Heart left ventricle (tissue), 16 donors: ENCODE data around the gene RCAN3. TPM values are rescaled to one million over a fixed set of nuclear protein-coding genes. Genes with fewer than 3 reads are reported as not detected.

ENCODE experiments used
- ATAC-seq, 4 donors: fragments of 200-7000 bp; cut with Tn5 transposase; one replicate each; pipeline ENCODE4 v1.9.1; 2020 to 2022; ENCODE audit warnings: moderate library complexity in 4 of 4, mild to moderate bottlenecking in 3 of 4, moderate number of reproducible peaks in 1 of 4
- DNase-seq, 5 donors: peaks; one replicate each; pipeline ENCODE4 v3.0.0-alpha.2; 2020
- H3K27ac ChIP-seq, 12 donors: fragments of 200-600 bp; sonication (generic) in 4 of 12; one replicate each; pipeline versions ENCODE4 v1.5.0 to v1.8.0; 2016 to 2022; ENCODE audit warnings: mild to moderate bottlenecking in 2 of 12
- H3K27me3 ChIP-seq, 9 donors: fragments of 200-600 bp; sonication (generic) in 2 of 9; one replicate each; pipeline versions ENCODE4 v1.5.1 to v1.8.0; 2016 to 2022; ENCODE audit warnings: mild to moderate bottlenecking in 3 of 9
- H3K36me3 ChIP-seq, 9 donors: fragments of 200-600 bp; sonication (generic) in 2 of 9; one replicate each; pipeline versions ENCODE4 v1.5.0 to v1.8.0; 2018 to 2022; ENCODE audit warnings: mild to moderate bottlenecking in 2 of 9
- H3K4me1 ChIP-seq, 12 donors: fragments of 200-600 bp; sonication (generic) in 4 of 12; one replicate each; pipeline versions ENCODE4 v1.5.0 to v1.8.0; 2016 to 2022; ENCODE audit warnings: mild to moderate bottlenecking in 3 of 12
- H3K4me3 ChIP-seq, 12 donors: fragments of 200-600 bp; sonication (generic) in 4 of 12; one replicate each; pipeline versions ENCODE4 v1.5.0 to v1.8.0; 2017 to 2022; ENCODE audit warnings: mild to moderate bottlenecking in 9 of 12, moderate library complexity in 4 of 12
- H3K9me3 ChIP-seq, 12 donors: fragments of 200-600 bp; sonication (generic) in 4 of 12; one replicate each; pipeline versions ENCODE4 v1.5.0 to v1.8.0; 2016 to 2022; ENCODE audit warnings: mild to moderate bottlenecking in 1 of 12
- POLR2A ChIP-seq, 2 donors: fragments of 450-650 bp; IDR thresholded peaks; one replicate each; pipeline ENCODE4 v1.6.1; 2017; ENCODE audit warnings: antibody characterized with exemption in 2 of 2, mild to moderate bottlenecking in 2 of 2, moderate library complexity in 2 of 2
- WGBS, 4 donors: extraction: QIAGEN DNeasy Blood & Tissue Kit in 2 of 4; methylation state at CpG; one replicate each; pipeline versions ENCODE4 v1.1.5 to v1.1.7; 2013 to 2018; 5-methylcytosine and 5-hydroxymethylcytosine counted together
- intact Hi-C, 10 donors: fragments of 100-400 bp; cut with DNase I; formaldehyde crosslinking; loops; one replicate each; pipeline versions ENCODE4 v1.11.1 to v1.14.2; 2022
- long read RNA-seq, 3 donors: library from polyadenylated mRNA; unstranded; transcript quantifications; one replicate each; pipeline ENCODE4 v2.0.0, GENCODE V29; 2020 to 2021
- polyA plus RNA-seq, 2 donors: library from polyadenylated mRNA; stranded (reverse); fragments of 200-250 nt; gene quantifications; one replicate each; pipeline ENCODE4 v1.2.3, GENCODE V29; 2013
- total RNA-seq, 9 donors: library from RNA; depleted of rRNA in 2 of 9; stranded (reverse); fragments of >200 nt in 2 of 9; fragmentation: NEBNext Ultra II Directional in 3 of 9; extraction: Animal tissue kit (Norgen Biotek cat#: 25700) in 3 of 9; gene quantifications; one replicate each; pipeline versions ENCODE4 v1.1.0 to v1.2.4, GENCODE V29; 2016 to 2023
- TF ChIP-seq, protein P1 (sequence below), 12 donors: fragments of 200-600 bp; sonication (generic) in 4 of 12; IDR thresholded peaks; one replicate each; pipeline versions ENCODE4 v1.5.0 to v1.8.0; 2018 to 2022; ENCODE audit warnings: antibody characterized with exemption in 12 of 12, mild to moderate bottlenecking in 5 of 12
- donor health status: ischemic (EF 13 %, LVEDD 7.1; RV severe dilation, severe dysfunction).
- donor health status: healthy with polysubstance abuse.
- donor health status: DM: no; HTN: yes; CAD: no.
- donor health status: DM: no; HTN: no; CAD: no.
- donor health status: ischemic (EF 25% LVEDD 6.9; RV normal size, moderate dysfunction).
- donor health status: ischemic (EF 25% LVEDD 5.7; RV mildly dilated, moderate dysfunction).
- donor health status: healthy.
- donor health status: DM: yes; HTN: yes; CAD: no.
- donor health status: ischemic (EF 35%, LVEDD 5.7; RV mildly dilated, moderate dysfunction).
- donor health status: nonischemic (EF 11% LVEDD 7.7; RV severe dilation, severe dysfunction).
- donor health status: DM: yes; HTN: yes; CAD: no.
- donor health status: PGD.
- donor health status: ischemic (EF 29% LVEDD 5.4; RV normal size, mild dysfunction).
- donor health status: nonischemic (EF 23%, LVEDD 6.1; RV moderate dilation, normal function).

The RCAN3 gene
- 1 to 10 TPM; 4.3 to 9.7 (median 6.1) TPM for total RNA-seq
- 1 to 10 TPM; 2.1 to 3.6 TPM for polyA plus RNA-seq
- long read RNA-seq, donor 1, full-length matches to known transcripts, result 7 of 9 reads
- long read RNA-seq, donor 1, partial matches to known transcripts, result 0 of 9 reads
- long read RNA-seq, donor 1, other reads (novel, unspliced or antisense), result 2 of 9 reads
- long read RNA-seq, donor 2, full-length matches to known transcripts, result 2 of 2 reads
- long read RNA-seq, donor 2, partial matches to known transcripts, result 0 of 2 reads
- long read RNA-seq, donor 2, other reads (novel, unspliced or antisense), result 0 of 2 reads
- long read RNA-seq, donor 3, full-length matches to known transcripts, result 6 of 9 reads
- long read RNA-seq, donor 3, partial matches to known transcripts, result 0 of 9 reads
- long read RNA-seq, donor 3, other reads (novel, unspliced or antisense), result 3 of 9 reads

DNA sequence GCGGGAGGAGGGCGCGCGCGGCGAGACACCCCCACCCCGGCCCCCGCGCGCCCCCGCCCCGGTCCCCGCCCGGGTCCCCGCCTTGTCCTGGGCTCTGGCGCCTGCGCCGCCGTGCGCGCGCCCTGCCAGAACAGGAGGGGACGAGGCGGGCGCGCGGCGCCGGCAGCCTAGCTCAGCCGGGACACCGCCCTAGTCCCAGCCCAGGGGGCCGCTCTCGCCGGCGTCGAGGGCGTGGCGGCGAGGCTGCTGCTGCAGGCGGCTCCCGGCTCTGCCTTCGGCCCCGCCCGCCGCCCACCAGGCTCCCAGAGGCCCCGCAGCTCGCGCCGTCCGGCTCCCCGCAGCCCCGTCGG lies at the start of gene RCAN3:
RCAN3 (plus strand) TSS at position 128 of the 350 bp plus-strand sequence. CDS start 11,537 bp downstream, outside the sequence.
- Histone ChIP-seq H3K4me1 (peaks cover 0 to 35% (median 9%) of the 10 kb centered on the region in 12 donors), H3K27me3 (no peaks in the 10 kb centered on the region), H3K9me3 (no peaks in the 10 kb centered on the region), H3K36me3 (no peaks in the 10 kb centered on the region), H3K27ac (peak within 1 kb of the TSS; percentile 76 to 93 (median 87)), H3K4me3 (peak within 1 kb of the TSS; percentile 66 to 95 (median 84))
- TF ChIP-seq POLR2A (IDR thresholded peaks at IDR 0.05), result no peak
- TF ChIP-seq, protein P1, sequence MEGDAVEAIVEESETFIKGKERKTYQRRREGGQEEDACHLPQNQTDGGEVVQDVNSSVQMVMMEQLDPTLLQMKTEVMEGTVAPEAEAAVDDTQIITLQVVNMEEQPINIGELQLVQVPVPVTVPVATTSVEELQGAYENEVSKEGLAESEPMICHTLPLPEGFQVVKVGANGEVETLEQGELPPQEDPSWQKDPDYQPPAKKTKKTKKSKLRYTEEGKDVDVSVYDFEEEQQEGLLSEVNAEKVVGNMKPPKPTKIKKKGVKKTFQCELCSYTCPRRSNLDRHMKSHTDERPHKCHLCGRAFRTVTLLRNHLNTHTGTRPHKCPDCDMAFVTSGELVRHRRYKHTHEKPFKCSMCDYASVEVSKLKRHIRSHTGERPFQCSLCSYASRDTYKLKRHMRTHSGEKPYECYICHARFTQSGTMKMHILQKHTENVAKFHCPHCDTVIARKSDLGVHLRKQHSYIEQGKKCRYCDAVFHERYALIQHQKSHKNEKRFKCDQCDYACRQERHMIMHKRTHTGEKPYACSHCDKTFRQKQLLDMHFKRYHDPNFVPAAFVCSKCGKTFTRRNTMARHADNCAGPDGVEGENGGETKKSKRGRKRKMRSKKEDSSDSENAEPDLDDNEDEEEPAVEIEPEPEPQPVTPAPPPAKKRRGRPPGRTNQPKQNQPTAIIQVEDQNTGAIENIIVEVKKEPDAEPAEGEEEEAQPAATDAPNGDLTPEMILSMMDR (IDR thresholded peaks at IDR 0.05), result no peak
- DNase-seq (peak; percentile 87 to 93 (median 90)), ATAC-seq (peak; percentile 88 to 99 (median 96))
- intact Hi-C loops, result loop anchor here in 6 of 10 donors (5.0 to 10.0 kb wide), 2 partner anchors 85 to 88 kb away; partner anchors contain the start of genes NIPAL3 (in 6 of the 6) and STPG1 (in 2 of the 6)
- WGBS, 4 donors, result 0 to 1% (median 1%) methylated on average over 12 to 53 of the region's 53 CpGs

DNA sequence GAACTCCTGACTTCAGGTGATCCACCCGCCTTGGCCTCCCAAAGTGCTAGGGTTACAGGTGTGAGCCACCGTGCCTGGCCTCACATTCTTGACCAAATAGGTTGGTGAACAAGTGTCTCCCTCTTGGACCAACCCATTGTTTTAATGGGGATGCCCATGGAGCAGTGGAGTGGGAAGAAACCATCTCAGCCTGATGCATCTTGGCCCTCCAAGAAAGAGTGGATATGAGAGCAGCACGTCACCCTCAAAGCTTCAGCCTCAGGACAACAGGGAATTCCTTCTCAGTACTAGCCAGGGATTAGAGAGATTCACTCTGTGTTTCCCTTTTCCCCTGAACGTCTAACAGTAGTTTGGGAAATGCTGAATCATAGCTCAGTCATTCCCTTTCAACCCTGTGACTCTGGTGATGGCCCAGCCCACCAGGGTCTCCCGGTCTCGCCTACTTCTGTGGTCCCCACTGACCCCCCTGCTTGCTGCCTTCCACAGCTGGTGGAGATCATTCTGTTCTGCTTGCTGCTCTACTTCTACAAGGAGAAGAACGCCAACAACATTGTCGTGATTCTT lies 49.6 kb upstream of the RCAN3 start:
- intact Hi-C loops, result no loop called here
- no peak for ATAC-seq
- WGBS, 4 donors, result 86 to 91% (median 89%) methylated on average over 7 to 8 of the region's 8 CpGs
- no peaks in the 10 kb centered on the region for H3K9me3 ChIP-seq
- no peak for DNase-seq
- TF ChIP-seq, protein P1 (IDR thresholded peaks at IDR 0.05), result no peak
- TF ChIP-seq POLR2A (IDR thresholded peaks at IDR 0.05), result no peak
- H3K27me3 ChIP-seq, result no peaks in the 10 kb centered on the region
- H3K4me3 ChIP-seq, result no peak overlapping the region
- H3K4me1 ChIP-seq, result no peaks in the 10 kb centered on the region
- peaks cover 0 to 77% (median 53%) of the 10 kb centered on the region in 9 donors for H3K36me3 ChIP-seq
- H3K27ac ChIP-seq, result no peak overlapping the region

DNA sequence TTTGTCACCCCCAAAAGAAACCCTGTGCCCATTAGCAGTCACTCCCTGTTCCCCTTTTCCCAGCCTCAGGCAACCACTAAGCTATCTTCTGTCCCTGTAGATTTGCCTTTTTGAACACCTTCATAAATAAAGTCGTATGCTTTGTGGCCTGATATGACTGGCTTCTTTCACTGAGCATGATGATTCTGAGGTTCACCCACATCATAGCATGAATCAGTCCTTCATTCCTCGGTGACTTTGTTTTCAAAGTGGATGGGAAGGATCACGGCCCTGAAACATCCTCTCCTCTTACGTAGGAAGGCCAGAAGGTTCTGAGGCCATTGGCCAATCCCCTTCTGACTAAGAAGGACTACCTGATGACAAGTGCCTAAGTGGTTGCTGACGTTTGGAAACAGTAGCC lies 48.0 kb upstream of the RCAN3 start:
- Histone ChIP-seq H3K27ac (no peak overlapping the region), H3K9me3 (no peaks in the 10 kb centered on the region), H3K27me3 (no peaks in the 10 kb centered on the region), H3K4me3 (no peak overlapping the region), H3K4me1 (no peaks in the 10 kb centered on the region), H3K36me3 (peaks cover 0 to 78% (median 56%) of the 10 kb centered on the region in 9 donors)
- TF ChIP-seq, protein P1 (IDR thresholded peaks at IDR 0.05), result no peak
- no peak for TF ChIP-seq POLR2A (IDR thresholded peaks at IDR 0.05)
- intact Hi-C loops, result no loop called here
- DNase-seq, result no peak
- WGBS, 4 donors, result 76 to 83% (median 81%) methylated on average over 5 of the region's 5 CpGs
- ATAC-seq, result no peak

GRCh38 chr1:24455272-24455671 lies 47.4 kb upstream of the RCAN3 start:
- Histone ChIP-seq H3K36me3 (peaks cover 0 to 76% (median 59%) of the 10 kb centered on the region in 9 donors), H3K4me1 (no peaks in the 10 kb centered on the region), H3K4me3 (no peak overlapping the region), H3K27ac (no peak overlapping the region), H3K27me3 (no peaks in the 10 kb centered on the region), H3K9me3 (no peaks in the 10 kb centered on the region)
- DNase-seq (no peak), ATAC-seq (no peak)
- intact Hi-C loops, result no loop called here
- 96 to 98% (median 97%) methylated on average over 5 of the region's 5 CpGs for WGBS, 4 donors
- TF ChIP-seq POLR2A (IDR thresholded peaks at IDR 0.05), result no peak
